Nephron progenitor cell (in vitro differentiated cells): ENCODE data around the gene ADAD2.

ENCODE experiments used
- DNase-seq: peaks from one replicate; pipeline ENCODE4 v3.0.0; 2021
- H3K27ac Mint-ChIP-seq: 2 replicates; pipeline ENCODE4 v1.8.0; 2021; ENCODE audit warnings: mild to moderate bottlenecking, moderate library complexity, mixed read lengths
- H3K27me3 Mint-ChIP-seq: 2 replicates; pipeline ENCODE4 v1.8.0; 2021; ENCODE audit warnings: mild to moderate bottlenecking, low read depth, mixed read lengths; ENCODE audit not compliant: poor library complexity
- H3K36me3 Mint-ChIP-seq: 2 replicates; pipeline ENCODE4 v1.8.0; 2021; ENCODE audit warnings: low read depth, mixed read lengths
- H3K4me1 Mint-ChIP-seq: 2 replicates; pipeline ENCODE4 v1.8.0; 2021; ENCODE audit warnings: mixed read lengths
- H3K4me3 Mint-ChIP-seq: 2 replicates; pipeline ENCODE4 v1.8.0; 2021; ENCODE audit warnings: mild to moderate bottlenecking, moderate library complexity, mixed read lengths
- H3K9me3 Mint-ChIP-seq: 2 replicates; pipeline ENCODE4 v1.8.0; 2021; ENCODE audit warnings: mild to moderate bottlenecking, moderate library complexity, mixed read lengths
- CTCF ChIP-seq: fragments of 200-600 bp; sonication (generic); IDR thresholded peaks from 2 replicates; pipeline ENCODE4 v1.5.0; 2021; ENCODE audit warnings: antibody characterized with exemption

The ADAD2 gene

GRCh38 chr16:84195201-84196093 lies 4.5 kb downstream of the ADAD2 start:
- Mint-ChIP-seq H3K4me1 (peaks cover 22% of the 10 kb centered on the region), H3K4me3 (no peak overlapping the region)
- no peak for DNase-seq

GRCh38 chr16:84196101-84196500 lies 5.1 kb downstream of the ADAD2 start:
- Mint-ChIP-seq H3K27me3 (peaks cover 13% of the 10 kb centered on the region), H3K9me3 (no peaks in the 10 kb centered on the region)
- no peak for TF ChIP-seq CTCF

More at GRCh38 chr16:84195201-84196093, 4.5 kb downstream of the ADAD2 start:
- peaks cover 11% of the 10 kb centered on the region for H3K27me3 Mint-ChIP-seq
- H3K36me3 Mint-ChIP-seq: no peaks in the 10 kb centered on the region
- no peak for TF ChIP-seq CTCF
- no peaks in the 10 kb centered on the region for H3K9me3 Mint-ChIP-seq
- no peak overlapping the region for H3K27ac Mint-ChIP-seq

GRCh38 chr16:84196727-84197394 lies 5.9 kb downstream of the ADAD2 start:
- H3K4me3 Mint-ChIP-seq: no peak overlapping the region
- peaks cover 13% of the 10 kb centered on the region for H3K27me3 Mint-ChIP-seq
- H3K4me1 Mint-ChIP-seq: peaks cover 22% of the 10 kb centered on the region
- TF ChIP-seq CTCF: no peak
- no peaks in the 10 kb centered on the region for H3K36me3 Mint-ChIP-seq
- H3K9me3 Mint-ChIP-seq: no peaks in the 10 kb centered on the region
- no peak for DNase-seq
- H3K27ac Mint-ChIP-seq: no peak overlapping the region

More at GRCh38 chr16:84196101-84196500, 5.1 kb downstream of the ADAD2 start:
- Mint-ChIP-seq H3K36me3 (no peaks in the 10 kb centered on the region), H3K4me3 (no peak overlapping the region), H3K27ac (no peak overlapping the region), H3K4me1 (peaks cover 22% of the 10 kb centered on the region)
- no peak for DNase-seq

DNA sequence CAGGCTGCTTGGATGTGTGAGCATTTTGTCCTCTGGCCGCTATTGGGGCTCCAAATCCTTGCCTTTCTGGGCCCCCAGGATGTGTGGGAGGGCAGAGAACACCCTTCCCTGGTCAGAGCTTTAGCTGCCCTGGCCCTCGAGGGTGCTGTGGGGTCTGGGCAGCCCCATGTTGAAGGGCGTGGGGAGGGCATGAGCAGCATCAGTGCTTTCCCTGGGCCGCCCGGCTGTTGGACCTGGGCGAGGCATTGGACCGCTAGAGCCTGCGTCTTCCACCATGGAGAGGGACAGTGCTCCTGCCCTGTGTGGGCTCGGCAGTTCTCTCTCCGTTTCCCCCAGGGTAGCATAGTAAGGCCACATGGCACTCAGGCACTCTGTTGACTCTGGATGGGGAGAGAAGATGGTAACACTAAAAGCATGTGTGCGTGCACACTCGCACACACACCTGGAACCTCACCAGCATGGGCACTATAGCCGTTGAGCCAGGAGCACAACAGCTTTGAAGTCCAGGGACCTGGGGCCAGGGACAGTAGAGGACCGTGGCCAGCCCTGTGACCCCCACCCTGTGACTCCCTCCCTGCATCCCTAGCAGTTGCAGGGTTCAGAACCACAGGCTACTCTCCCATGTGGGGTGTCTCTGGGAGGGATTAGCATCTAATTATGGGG lies 6.6 kb downstream of the ADAD2 start:
- no peak for DNase-seq
- Mint-ChIP-seq H3K27ac (peak overlapping the region; percentile 19), H3K27me3 (peaks cover 13% of the 10 kb centered on the region)

DNA sequence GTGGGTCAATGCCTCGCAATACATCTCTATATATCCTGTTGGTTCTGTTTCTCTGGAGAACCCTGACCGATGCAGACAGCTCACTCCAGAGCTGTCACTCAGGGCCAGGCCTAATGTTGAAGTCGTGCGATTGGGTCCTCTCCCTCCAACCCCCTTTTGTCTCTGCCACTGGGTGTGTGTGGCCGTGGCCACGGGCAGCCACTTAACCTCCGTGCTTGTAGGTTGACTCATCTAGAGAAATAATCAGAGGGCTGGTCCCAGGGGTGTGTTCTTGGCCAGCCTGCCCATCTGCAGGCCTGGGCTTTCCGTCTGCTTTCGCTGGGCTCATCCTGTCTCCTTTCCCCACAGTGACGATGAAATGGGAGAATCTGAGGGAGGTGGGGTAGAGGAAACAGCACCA lies 7.4 kb downstream of the ADAD2 start:
- H3K27ac Mint-ChIP-seq: peak overlapping the region; percentile 71
- no peaks in the 10 kb centered on the region for H3K36me3 Mint-ChIP-seq
- peaks cover 3% of the 10 kb centered on the region for H3K9me3 Mint-ChIP-seq
- no peak overlapping the region for H3K4me3 Mint-ChIP-seq
- peaks cover 22% of the 10 kb centered on the region for H3K4me1 Mint-ChIP-seq
- no peak for DNase-seq
- TF ChIP-seq CTCF: no peak
- H3K27me3 Mint-ChIP-seq: peaks cover 10% of the 10 kb centered on the region

More for the DNA sequence above, 6.6 kb downstream of the ADAD2 start:
- Mint-ChIP-seq H3K36me3 (no peaks in the 10 kb centered on the region), H3K4me1 (peaks cover 22% of the 10 kb centered on the region), H3K4me3 (no peak overlapping the region), H3K9me3 (peaks cover 2% of the 10 kb centered on the region)
- no peak for TF ChIP-seq CTCF
